Activated naive CD8-positive, alpha-beta T cell treated with anti-CD3 and anti-CD28 coated beads for 36 hours (primary cell): ENCODE results near the gene ZNF343. TPM values are rescaled to one million over a fixed set of nuclear protein-coding genes. Genes with fewer than 3 reads are reported as not detected.
"Not testable (repeated sequence)": the region's sequence is repeated elsewhere in the genome, so short reads cannot be mapped to it uniquely, and the experiment has no call there.

Source experiments
- DNase-seq: peaks from one replicate; pipeline ENCODE4 v3.0.0; 2021
- H3K27ac Mint-ChIP-seq: one replicate; pipeline ENCODE4 v1.8.0; 2022; ENCODE audit warnings: mild to moderate bottlenecking, moderate library complexity, mixed read lengths
- H3K27me3 Mint-ChIP-seq: one replicate; pipeline ENCODE4 v1.8.0; 2022; ENCODE audit warnings: mild to moderate bottlenecking, mixed read lengths
- H3K36me3 Mint-ChIP-seq: one replicate; pipeline ENCODE4 v1.8.0; 2021; ENCODE audit warnings: mild to moderate bottlenecking, mixed read lengths
- H3K4me1 Mint-ChIP-seq: one replicate; pipeline ENCODE4 v1.8.0; 2021; ENCODE audit warnings: mixed read lengths
- H3K4me3 Mint-ChIP-seq: one replicate; pipeline ENCODE4 v1.8.0; 2022; ENCODE audit warnings: mild to moderate bottlenecking, moderate library complexity, mixed read lengths
- H3K9me3 Mint-ChIP-seq: one replicate; pipeline ENCODE4 v1.8.0; 2022; ENCODE audit warnings: mixed read lengths
- total RNA-seq, 2 experiments: library from RNA; stranded (reverse); gene quantifications; one replicate each; pipeline ENCODE4 v1.2.3, GENCODE V29; 2021

ZNF343 gene
- total RNA-seq, 2 experiments from 2014 or later: 8.8 to 10.4 TPM

- peak; percentile 7 for DNase-seq
- Mint-ChIP-seq H3K27me3 (peaks cover 11% of the 10 kb centered on the region), H3K27ac (peak overlapping the region; percentile 99), H3K4me1 (peaks cover 11% of the 10 kb centered on the region), H3K36me3 (peaks cover 21% of the 10 kb centered on the region), H3K9me3 (no peaks in the 10 kb centered on the region), H3K4me3 (peak overlapping the region; percentile 100)
Observed at GRCh38 chr20:2507875-2508630, 662 bp downstream of the ZNF343 start.

GRCh38 chr20:2507464-2507863, 1.3 kb downstream of the ZNF343 start:
- peaks cover 11% of the 10 kb centered on the region for H3K4me1 Mint-ChIP-seq
- H3K27me3 Mint-ChIP-seq: peaks cover 11% of the 10 kb centered on the region
- peaks cover 25% of the 10 kb centered on the region for H3K36me3 Mint-ChIP-seq
- no peak for DNase-seq
- peak overlapping the region; percentile 100 for H3K4me3 Mint-ChIP-seq
- no peak overlapping the region for H3K27ac Mint-ChIP-seq
- no peaks in the 10 kb centered on the region for H3K9me3 Mint-ChIP-seq

GRCh38 chr20:2506426-2506825, 2.3 kb downstream of the ZNF343 start:
- not testable (repeated sequence) for DNase-seq, H3K4me3 Mint-ChIP-seq, H3K9me3 Mint-ChIP-seq, H3K27me3 Mint-ChIP-seq, H3K27ac Mint-ChIP-seq
- Mint-ChIP-seq H3K36me3 (peaks cover 32% of the 10 kb centered on the region), H3K4me1 (peaks cover 14% of the 10 kb centered on the region)

DNA sequence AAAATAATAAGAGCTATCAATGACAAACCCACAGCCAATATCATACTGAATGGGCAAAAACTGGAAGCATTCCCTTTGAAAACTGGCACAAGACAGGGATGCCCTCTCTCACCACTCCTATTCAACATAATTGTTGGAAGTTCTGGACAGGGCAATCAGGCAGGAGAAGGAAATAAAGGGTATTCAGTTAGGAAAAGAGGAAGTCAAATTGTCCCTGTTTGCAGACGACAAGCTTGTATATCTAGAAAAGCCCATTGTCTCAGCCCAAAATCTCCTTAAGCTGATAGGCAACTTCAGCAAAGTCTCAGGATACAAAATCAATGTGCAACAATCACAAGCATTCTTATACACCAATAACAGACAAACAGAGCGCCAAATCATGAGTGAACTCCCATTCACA, 3.9 kb downstream of the ZNF343 start:
- not testable (repeated sequence) for H3K4me3 Mint-ChIP-seq, H3K27ac Mint-ChIP-seq, DNase-seq

DNA sequence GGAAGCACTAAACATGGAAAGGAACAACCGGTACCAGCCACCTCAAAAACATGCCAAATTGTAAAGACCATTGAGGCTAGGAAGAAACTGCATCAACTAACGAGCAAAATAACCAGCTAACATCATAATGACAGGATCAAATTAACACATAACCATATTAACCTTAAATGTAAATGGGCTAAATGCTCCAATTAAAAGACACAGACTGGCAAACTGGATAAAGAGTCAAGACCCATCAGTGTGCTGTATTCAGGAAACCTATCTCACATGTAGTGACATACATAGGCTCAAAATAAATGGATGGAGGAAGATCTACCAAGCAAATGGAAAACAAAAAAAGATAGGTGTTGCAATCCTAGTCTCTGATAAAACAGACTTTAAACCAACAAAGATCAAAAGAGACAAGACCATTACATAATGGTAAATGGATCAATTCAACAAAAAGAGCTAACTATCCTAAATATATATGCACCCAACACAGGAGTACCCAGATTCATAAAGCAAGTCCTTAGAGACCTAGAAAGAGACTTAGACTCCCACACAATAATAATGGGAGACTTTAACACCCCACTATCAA, 5.8 kb downstream of the ZNF343 start:
- Mint-ChIP-seq H3K36me3 (peaks cover 37% of the 10 kb centered on the region), H3K4me1 (peaks cover 11% of the 10 kb centered on the region)
- not testable (repeated sequence) for DNase-seq, H3K4me3 Mint-ChIP-seq, H3K27ac Mint-ChIP-seq, H3K9me3 Mint-ChIP-seq, H3K27me3 Mint-ChIP-seq

More for the DNA sequence above, 3.9 kb downstream of the ZNF343 start:
- peaks cover 14% of the 10 kb centered on the region for H3K4me1 Mint-ChIP-seq
- not testable (repeated sequence) for H3K27me3 Mint-ChIP-seq, H3K9me3 Mint-ChIP-seq
- H3K36me3 Mint-ChIP-seq: peaks cover 36% of the 10 kb centered on the region

DNA sequence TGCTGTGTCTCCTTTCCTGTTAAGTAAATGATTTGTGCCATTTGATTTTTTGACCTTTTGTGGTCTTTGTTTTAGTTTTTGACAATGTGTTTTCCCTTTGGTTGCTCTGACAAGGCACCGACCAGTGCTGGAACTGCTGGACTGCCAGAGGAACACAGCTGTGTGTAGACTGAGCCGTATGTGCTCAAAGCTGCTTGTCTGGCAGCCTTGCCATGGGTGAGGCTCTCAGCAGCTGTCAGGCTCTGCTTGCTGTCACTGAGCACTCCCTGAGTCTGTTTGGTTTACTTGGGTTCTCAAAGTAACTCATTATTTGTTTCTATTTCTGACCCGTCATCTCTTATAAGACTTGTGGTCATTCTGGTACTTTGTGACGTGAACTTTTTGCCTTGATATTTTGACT, 23.1 kb downstream of the ZNF343 start:
- Mint-ChIP-seq H3K36me3 (peaks cover 60% of the 10 kb centered on the region), H3K27me3 (no peaks in the 10 kb centered on the region), H3K9me3 (peaks cover 5% of the 10 kb centered on the region), H3K4me3 (no peak overlapping the region), H3K27ac (no peak overlapping the region), H3K4me1 (no peaks in the 10 kb centered on the region)
- DNase-seq: no peak

DNA sequence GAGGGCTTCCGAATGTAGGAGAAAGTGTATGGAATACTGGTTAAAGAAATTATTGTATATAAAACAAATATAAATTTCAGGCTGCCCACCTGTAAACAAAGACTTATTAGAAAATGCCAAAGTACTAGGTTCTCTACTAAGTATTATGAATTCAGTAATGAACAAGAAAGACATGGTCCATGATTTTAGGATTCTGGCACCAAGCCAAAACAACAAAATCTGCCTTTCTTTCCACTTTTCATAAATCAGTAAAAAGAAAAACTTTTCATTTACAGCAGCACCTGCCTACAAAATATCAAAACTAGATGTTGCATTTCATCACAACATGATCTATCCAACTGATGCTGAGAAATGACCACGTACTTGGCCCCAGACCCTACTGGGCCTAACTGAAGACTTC, 23.6 kb downstream of the ZNF343 start:
- Mint-ChIP-seq H3K9me3 (peaks cover 5% of the 10 kb centered on the region), H3K36me3 (peaks cover 60% of the 10 kb centered on the region), H3K27ac (no peak overlapping the region), H3K27me3 (no peaks in the 10 kb centered on the region), H3K4me3 (no peak overlapping the region), H3K4me1 (no peaks in the 10 kb centered on the region)
- DNase-seq: no peak

GRCh38 chr20:2483504-2483903, 25.2 kb downstream of the ZNF343 start:
- DNase-seq: no peak
- peaks cover 5% of the 10 kb centered on the region for H3K9me3 Mint-ChIP-seq
- peaks cover 59% of the 10 kb centered on the region for H3K36me3 Mint-ChIP-seq
- H3K27me3 Mint-ChIP-seq: no peaks in the 10 kb centered on the region
- no peak overlapping the region for H3K27ac Mint-ChIP-seq
- no peak overlapping the region for H3K4me3 Mint-ChIP-seq
- H3K4me1 Mint-ChIP-seq: no peaks in the 10 kb centered on the region

GRCh38 chr20:2480381-2480780, 28.3 kb downstream of the ZNF343 start:
- H3K9me3 Mint-ChIP-seq: peaks cover 5% of the 10 kb centered on the region
- no peaks in the 10 kb centered on the region for H3K4me1 Mint-ChIP-seq
- peaks cover 53% of the 10 kb centered on the region for H3K36me3 Mint-ChIP-seq
- no peak overlapping the region for H3K4me3 Mint-ChIP-seq
- no peak for DNase-seq
- no peak overlapping the region for H3K27ac Mint-ChIP-seq
- no peaks in the 10 kb centered on the region for H3K27me3 Mint-ChIP-seq

- Mint-ChIP-seq H3K36me3 (peaks cover 42% of the 10 kb centered on the region), H3K9me3 (peaks cover 5% of the 10 kb centered on the region), H3K4me3 (no peak overlapping the region), H3K27me3 (no peaks in the 10 kb centered on the region), H3K27ac (no peak overlapping the region), H3K4me1 (peaks cover 4% of the 10 kb centered on the region)
- no peak for DNase-seq
Observed at GRCh38 chr20:2476742-2477615, 31.7 kb downstream of the ZNF343 start.

DNA sequence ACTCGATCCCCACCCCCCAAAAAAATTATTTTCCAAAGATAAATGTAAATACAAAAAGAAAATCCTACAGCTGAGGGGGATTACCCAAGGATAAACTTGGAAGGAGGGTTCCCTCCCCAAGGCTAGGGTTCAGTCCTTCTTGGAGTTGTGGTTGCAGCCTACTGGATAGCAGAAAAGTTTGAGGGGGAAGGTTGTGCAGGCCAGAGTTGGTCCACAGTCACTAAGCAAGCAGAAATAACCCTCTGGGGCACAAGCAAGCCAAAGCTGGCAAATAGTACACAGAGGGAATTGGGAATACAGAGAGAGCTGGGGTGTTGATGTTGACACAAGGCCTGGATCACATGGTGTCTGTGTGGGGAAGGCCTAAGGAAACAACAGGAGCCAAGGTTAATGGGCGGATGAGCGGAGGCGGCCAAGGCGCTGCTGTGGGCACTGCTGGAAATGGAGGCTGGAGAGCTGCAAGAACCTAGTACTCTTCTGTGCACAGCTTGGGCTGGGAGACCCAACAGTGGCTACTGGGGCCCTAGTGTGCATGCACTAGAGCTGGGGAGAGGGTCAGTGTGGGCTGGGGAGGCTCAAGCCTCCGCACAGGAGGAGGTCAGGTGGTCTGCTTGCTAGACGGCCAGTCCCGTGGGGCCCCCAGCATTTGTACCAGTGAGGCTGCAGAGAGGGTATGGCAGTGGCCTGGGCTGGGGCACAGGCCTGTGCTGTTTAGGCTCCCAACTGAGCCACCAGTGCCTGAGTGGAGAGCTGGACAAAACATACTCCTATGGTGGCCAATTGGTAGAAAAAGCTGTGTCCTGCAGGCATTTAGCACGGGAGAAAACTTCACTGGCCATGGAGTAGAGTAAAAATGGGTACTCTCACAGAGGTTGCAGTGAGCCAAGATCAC, 32.6 kb downstream of the ZNF343 start:
- H3K4me3 Mint-ChIP-seq: no peak overlapping the region
- peaks cover 38% of the 10 kb centered on the region for H3K36me3 Mint-ChIP-seq
- DNase-seq: no peak
- H3K27me3 Mint-ChIP-seq: no peaks in the 10 kb centered on the region
- H3K4me1 Mint-ChIP-seq: peaks cover 6% of the 10 kb centered on the region
- H3K9me3 Mint-ChIP-seq: peaks cover 4% of the 10 kb centered on the region
- no peak overlapping the region for H3K27ac Mint-ChIP-seq

DNA sequence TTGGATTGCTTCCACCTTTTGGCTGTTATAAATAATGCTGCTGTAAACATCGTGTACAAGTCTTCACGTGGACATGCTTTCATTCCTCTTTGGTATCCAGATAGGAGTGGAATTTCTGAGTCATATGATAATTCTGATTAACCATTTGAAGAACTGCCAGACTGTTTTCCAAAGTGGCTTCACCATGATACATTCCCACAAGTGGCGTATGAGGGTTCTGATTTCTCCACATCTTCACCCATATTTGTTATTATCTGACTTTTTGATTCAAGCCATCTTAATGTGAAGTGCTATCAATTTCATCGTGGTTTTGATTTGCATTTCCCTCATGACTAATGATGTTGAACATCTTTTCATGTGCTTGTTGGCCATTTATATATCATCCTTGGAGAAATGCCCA, 35.2 kb downstream of the ZNF343 start:
- Mint-ChIP-seq H3K4me1 (peaks cover 16% of the 10 kb centered on the region), H3K4me3 (no peak overlapping the region), H3K9me3 (no peaks in the 10 kb centered on the region), H3K36me3 (peaks cover 43% of the 10 kb centered on the region), H3K27ac (no peak overlapping the region), H3K27me3 (no peaks in the 10 kb centered on the region)
- no peak for DNase-seq

DNA sequence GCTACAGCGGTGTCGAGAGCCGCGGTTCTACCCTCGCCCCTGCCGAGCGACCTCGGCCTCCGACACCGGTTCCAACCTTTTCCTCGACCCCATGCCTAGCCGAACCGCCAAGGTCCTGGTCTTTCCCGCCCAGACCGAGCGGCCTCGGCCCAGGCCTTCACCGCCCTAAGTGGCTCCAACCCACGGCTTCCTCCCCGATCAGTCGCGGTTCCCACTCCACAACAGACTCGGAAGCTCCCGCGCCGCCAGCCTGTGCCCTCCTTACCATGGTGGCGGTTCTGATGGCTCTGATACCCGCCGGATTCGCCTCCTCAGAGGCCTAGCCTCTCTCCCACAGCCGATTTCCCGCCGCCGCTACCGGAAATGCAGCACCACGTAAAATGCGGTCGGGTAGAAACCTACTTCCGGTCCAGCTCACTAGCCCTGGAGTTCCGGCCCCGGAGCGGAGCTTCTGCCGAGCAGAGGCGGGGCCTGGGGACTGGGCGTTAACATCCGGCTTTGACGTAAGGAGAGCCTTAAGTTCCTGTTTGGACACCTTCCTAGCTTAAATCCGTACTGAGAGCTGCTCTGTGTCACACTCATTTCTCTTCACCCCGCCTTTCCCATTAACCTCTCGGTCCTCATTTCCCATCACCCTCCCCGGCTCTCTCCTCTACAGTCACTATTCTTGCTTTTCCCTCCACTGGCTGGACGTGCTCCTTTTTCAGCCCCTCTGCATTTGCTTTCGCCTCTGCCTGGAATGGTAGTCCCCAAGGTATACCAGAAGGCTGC, 38.1 kb downstream of the ZNF343 start, which contains the start of gene SNRPB:
Gene SNRPB, minus strand, starts transcription at position 367 of the 771 bp plus-strand sequence. Its CDS starts 99 bp downstream, at position 268.
- H3K36me3 Mint-ChIP-seq: peaks cover 63% of the 10 kb centered on the region
- no peaks in the 10 kb centered on the region for H3K9me3 Mint-ChIP-seq
- H3K27me3 Mint-ChIP-seq: no peaks in the 10 kb centered on the region
- peak within 1 kb of the TSS; percentile 100 for H3K27ac Mint-ChIP-seq
- DNase-seq: peak; percentile 95
- H3K4me1 Mint-ChIP-seq: peaks cover 39% of the 10 kb centered on the region
- H3K4me3 Mint-ChIP-seq: peak within 1 kb of the TSS; percentile 98

DNA sequence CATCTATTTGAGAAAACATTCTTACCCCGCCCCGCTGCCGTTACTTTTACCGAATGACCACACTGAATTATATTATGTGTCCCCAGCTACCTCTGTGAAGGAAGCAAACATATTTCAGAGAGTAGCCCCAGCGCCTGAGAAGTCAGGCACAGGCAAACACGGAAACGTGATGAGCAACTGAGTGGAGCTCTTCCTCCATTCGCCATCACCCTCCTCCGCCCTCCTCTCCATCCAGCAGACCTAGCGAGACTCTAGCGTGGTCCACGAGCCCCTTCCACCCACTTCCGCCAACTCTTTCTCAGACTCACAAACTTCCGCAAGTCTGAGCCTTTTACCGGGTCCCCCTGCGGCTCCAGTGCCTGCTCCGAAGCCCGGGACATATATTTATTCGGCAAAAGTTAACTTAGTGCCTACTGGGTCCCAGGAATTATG, 38.7 kb downstream of the ZNF343 start:
- H3K27me3 Mint-ChIP-seq: no peaks in the 10 kb centered on the region
- peaks cover 39% of the 10 kb centered on the region for H3K4me1 Mint-ChIP-seq
- peak overlapping the region; percentile 98 for H3K4me3 Mint-ChIP-seq
- peak overlapping the region; percentile 100 for H3K27ac Mint-ChIP-seq
- DNase-seq: peak; percentile 61
- peaks cover 69% of the 10 kb centered on the region for H3K36me3 Mint-ChIP-seq
- no peaks in the 10 kb centered on the region for H3K9me3 Mint-ChIP-seq
